ENCODE data around the gene TM2D3.

- TF ChIP-seq EZH2 (IDR thresholded peaks at IDR 0.05; ENCODE audit: low read length, missing control alignments), result no peak
- TF ChIP-seq CTCF (conservative IDR thresholded peaks at IDR 0.05 in 1 of 2, IDR thresholded peaks at IDR 0.05 in 1 of 2; ENCODE audit: low read depth in 1 of 2, low read length in 2 of 2), result no peak
Observed at GRCh38 chr15:101697488-101697887, 45.3 kb upstream of the TM2D3 start.

Measured in fibroblast of lung (primary cell).